SK-N-SH (cell line): ENCODE measurements around the gene GGACT.

Experiments
- CHD2 ChIP-seq: fragments of 150-350 bp; IDR thresholded peaks from 2 replicates; pipeline ENCODE4 v1.6.1; 2018; ENCODE audit warnings: low read length; ENCODE audit not compliant: partially characterized antibody
- POLR2AphosphoS5 ChIP-seq: IDR thresholded peaks from 2 replicates; pipeline ENCODE4 v1.6.1; 2012; ENCODE audit warnings: low read depth, low read length
- RCOR1 ChIP-seq: fragments of 150-350 bp; IDR thresholded peaks from 2 replicates; pipeline ENCODE4 v1.6.1; 2017; ENCODE audit warnings: antibody characterized with exemption, low read length
- TF ChIP-seq, protein P1 (sequence below): fragments of 200-600 bp; sonication (generic); IDR thresholded peaks from 2 replicates; pipeline ENCODE4 v1.6.1; 2017; ENCODE audit warnings: antibody characterized with exemption, mild to moderate bottlenecking, moderate library complexity
- TF ChIP-seq, protein P2 (sequence below): IDR thresholded peaks from 2 replicates; pipeline ENCODE4; 2012
- TF ChIP-seq, protein P3 (sequence below): IDR thresholded peaks from 2 replicates; pipeline ENCODE4 v1.4.0; 2012; ENCODE audit warnings: low read depth, borderline replicate concordance
- TF ChIP-seq, protein P4 (sequence below): fragments of 150-350 bp; IDR thresholded peaks from 2 replicates; pipeline ENCODE4 v1.6.1; 2017; ENCODE audit warnings: antibody characterized with exemption, low read length, low read depth, borderline replicate concordance

DNA sequence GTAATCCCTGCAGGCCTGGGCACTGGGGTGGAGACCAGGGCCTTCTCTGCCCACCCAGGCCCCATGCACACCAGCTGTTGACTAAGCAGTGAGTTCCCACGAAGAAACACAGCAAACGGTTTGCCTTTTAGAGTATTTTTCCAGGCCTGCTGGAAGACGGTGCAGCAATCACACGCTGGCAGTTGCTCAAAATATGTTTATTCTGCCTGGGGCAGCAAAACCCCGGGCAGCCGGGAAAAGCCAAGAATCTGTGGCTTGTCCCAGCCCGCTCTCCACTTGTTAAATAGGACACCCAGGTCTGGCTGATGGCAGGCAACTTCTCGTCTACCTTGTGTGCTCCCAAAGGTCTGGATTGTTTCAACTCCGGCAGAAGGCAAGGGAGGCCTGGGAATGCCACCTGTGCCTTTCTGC lies 40.8 kb downstream of the GGACT start:
- TF ChIP-seq POLR2AphosphoS5 (no peak), RCOR1 (no peak), CHD2 (no peak)
- TF ChIP-seq, protein P1, sequence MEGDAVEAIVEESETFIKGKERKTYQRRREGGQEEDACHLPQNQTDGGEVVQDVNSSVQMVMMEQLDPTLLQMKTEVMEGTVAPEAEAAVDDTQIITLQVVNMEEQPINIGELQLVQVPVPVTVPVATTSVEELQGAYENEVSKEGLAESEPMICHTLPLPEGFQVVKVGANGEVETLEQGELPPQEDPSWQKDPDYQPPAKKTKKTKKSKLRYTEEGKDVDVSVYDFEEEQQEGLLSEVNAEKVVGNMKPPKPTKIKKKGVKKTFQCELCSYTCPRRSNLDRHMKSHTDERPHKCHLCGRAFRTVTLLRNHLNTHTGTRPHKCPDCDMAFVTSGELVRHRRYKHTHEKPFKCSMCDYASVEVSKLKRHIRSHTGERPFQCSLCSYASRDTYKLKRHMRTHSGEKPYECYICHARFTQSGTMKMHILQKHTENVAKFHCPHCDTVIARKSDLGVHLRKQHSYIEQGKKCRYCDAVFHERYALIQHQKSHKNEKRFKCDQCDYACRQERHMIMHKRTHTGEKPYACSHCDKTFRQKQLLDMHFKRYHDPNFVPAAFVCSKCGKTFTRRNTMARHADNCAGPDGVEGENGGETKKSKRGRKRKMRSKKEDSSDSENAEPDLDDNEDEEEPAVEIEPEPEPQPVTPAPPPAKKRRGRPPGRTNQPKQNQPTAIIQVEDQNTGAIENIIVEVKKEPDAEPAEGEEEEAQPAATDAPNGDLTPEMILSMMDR = no peak
- TF ChIP-seq, protein P2, sequence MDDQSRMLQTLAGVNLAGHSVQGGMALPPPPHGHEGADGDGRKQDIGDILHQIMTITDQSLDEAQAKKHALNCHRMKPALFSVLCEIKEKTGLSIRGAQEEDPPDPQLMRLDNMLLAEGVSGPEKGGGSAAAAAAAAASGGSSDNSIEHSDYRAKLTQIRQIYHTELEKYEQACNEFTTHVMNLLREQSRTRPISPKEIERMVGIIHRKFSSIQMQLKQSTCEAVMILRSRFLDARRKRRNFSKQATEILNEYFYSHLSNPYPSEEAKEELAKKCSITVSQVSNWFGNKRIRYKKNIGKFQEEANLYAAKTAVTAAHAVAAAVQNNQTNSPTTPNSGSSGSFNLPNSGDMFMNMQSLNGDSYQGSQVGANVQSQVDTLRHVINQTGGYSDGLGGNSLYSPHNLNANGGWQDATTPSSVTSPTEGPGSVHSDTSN = no peak
- TF ChIP-seq, protein P3, sequence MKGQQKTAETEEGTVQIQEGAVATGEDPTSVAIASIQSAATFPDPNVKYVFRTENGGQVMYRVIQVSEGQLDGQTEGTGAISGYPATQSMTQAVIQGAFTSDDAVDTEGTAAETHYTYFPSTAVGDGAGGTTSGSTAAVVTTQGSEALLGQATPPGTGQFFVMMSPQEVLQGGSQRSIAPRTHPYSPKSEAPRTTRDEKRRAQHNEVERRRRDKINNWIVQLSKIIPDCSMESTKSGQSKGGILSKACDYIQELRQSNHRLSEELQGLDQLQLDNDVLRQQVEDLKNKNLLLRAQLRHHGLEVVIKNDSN = no peak
- TF ChIP-seq, protein P4, sequence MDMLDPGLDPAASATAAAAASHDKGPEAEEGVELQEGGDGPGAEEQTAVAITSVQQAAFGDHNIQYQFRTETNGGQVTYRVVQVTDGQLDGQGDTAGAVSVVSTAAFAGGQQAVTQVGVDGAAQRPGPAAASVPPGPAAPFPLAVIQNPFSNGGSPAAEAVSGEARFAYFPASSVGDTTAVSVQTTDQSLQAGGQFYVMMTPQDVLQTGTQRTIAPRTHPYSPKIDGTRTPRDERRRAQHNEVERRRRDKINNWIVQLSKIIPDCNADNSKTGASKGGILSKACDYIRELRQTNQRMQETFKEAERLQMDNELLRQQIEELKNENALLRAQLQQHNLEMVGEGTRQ = no peak
